K562 (cell line): ENCODE data around the gene ANKS1A. TPM values are rescaled to one million over a fixed set of nuclear protein-coding genes. Genes with fewer than 3 reads are reported as not detected.

Experiments
- ATAC-seq: fragments of 200-7000 bp; cut with Tn5 transposase; 3 replicates; pipeline ENCODE4 v1.9.1; 2020; ENCODE audit warnings: moderate library complexity
- BruUV-seq: library from RNA; stranded (reverse); fragments of 400-500 nt; replicated peaks from 2 replicates; lab custom pipeline; 2021; lab: Mats Ljungman, UMichigan
- CTCF ChIA-PET: fragments of 300-600 bp; formaldehyde crosslinking; extraction: SDS; loops from one replicate; lab custom pipeline; 2021; ENCODE audit warnings: low intra/inter-chr PET ratio; lab: Yijun Ruan, JAX
- POLR2A ChIA-PET: fragments of 300-600, 350-650 bp; sonication (Branson Sonifier 250); formaldehyde crosslinking; extraction: SDS; loops from one replicate; lab custom pipeline; 2021; ENCODE audit warnings: antibody characterized with exemption, inconsistent platforms; lab: Yijun Ruan, JAX
- DNase-seq, 4 experiments: peaks; one replicate each; pipeline versions ENCODE4 v3.0.0 to v3.0.0-alpha.2; 2011 to 2018; ENCODE audit warnings: low spot score in 3 of 4, mixed read lengths in 3 of 4; ENCODE audit errors: extremely low read depth in 1 of 4
- FAIRE-seq: peaks from 2 replicates; lab custom pipeline; 2011; peaks lifted over from hg19 to GRCh38; lab: Jason Lieb, UNC
- H2AFZ ChIP-seq: 2 replicates; pipeline ENCODE4 v1.6.0; 2011; ENCODE audit warnings: low read depth, low read length, control low read depth, inconsistent platforms
- H3K27ac ChIP-seq: fragments of 200-600 bp; 3 replicates; pipeline ENCODE4 v1.8.0; 2011; ENCODE audit warnings: low read depth, mild to moderate bottlenecking, control low read depth, inconsistent platforms, low read length, moderate library complexity, mixed read lengths; ENCODE audit errors: extremely low read depth
- H3K27me3 ChIP-seq, 2 experiments: fragments of 300-600 bp in 1 of 2; 2 replicates in 1 of 2; 3 replicates in 1 of 2; pipeline versions ENCODE4 v1.6.0 to v1.8.0; 2011; ENCODE audit warnings: inconsistent platforms in 2 of 2, low read length in 2 of 2, mild to moderate bottlenecking in 1 of 2, mixed read lengths in 1 of 2, moderate library complexity in 1 of 2; ENCODE audit not compliant: control insufficient read depth in 2 of 2, insufficient read depth in 2 of 2
- H3K36me3 ChIP-seq: fragments of 300-600 bp; 3 replicates; pipeline ENCODE4 v1.8.0; 2011; ENCODE audit warnings: mild to moderate bottlenecking, low read length, inconsistent platforms; ENCODE audit not compliant: control insufficient read depth, insufficient read depth
- H3K4me1 ChIP-seq, 2 experiments: fragments of 200-600 bp in 1 of 2; replicated peaks in 1 of 2; 2 replicates in 1 of 2; 3 replicates in 1 of 2; pipeline versions ENCODE4 v1.5.1 to v1.8.0; 2011; ENCODE audit warnings: inconsistent platforms in 2 of 2, low read length in 2 of 2, mild to moderate bottlenecking in 1 of 2, mixed read lengths in 1 of 2, moderate library complexity in 1 of 2; ENCODE audit not compliant: control insufficient read depth in 2 of 2, insufficient read depth in 2 of 2
- H3K4me2 ChIP-seq: 2 replicates; pipeline ENCODE4 v1.6.1; 2011; ENCODE audit warnings: low read length, control low read depth, inconsistent platforms, mixed read lengths; ENCODE audit not compliant: insufficient read depth
- H3K4me3 ChIP-seq: fragments of 200-600 bp; sonication (generic), shearing (Covaris generic); 2 replicates; pipeline ENCODE4 v1.5.1; 2016; ENCODE audit warnings: control low read depth, inconsistent platforms
- H3K79me2 ChIP-seq: fragments of 200-600 bp; 3 replicates; pipeline ENCODE4 v1.8.0; 2011; ENCODE audit warnings: low read length, inconsistent platforms; ENCODE audit not compliant: control insufficient read depth, insufficient read depth
- H3K9ac ChIP-seq, 2 experiments: 2 replicates each; pipeline versions ENCODE4 v1.6.0 to v1.6.1; 2011; ENCODE audit warnings: low read depth in 2 of 2, low read length in 2 of 2, control low read depth in 1 of 2, inconsistent platforms in 1 of 2, mild to moderate bottlenecking in 1 of 2, mixed read lengths in 1 of 2; ENCODE audit not compliant: insufficient read depth in 1 of 2
- H3K9me1 ChIP-seq: one replicate; pipeline ENCODE4 v1.6.0; 2011; ENCODE audit warnings: inconsistent platforms, mild to moderate bottlenecking, low read length, moderate library complexity; ENCODE audit not compliant: control insufficient read depth, insufficient read depth
- H3K9me3 ChIP-seq: replicated peaks from 2 replicates; pipeline ENCODE4 v1.5.1; 2011; ENCODE audit warnings: low read depth, low read length, inconsistent platforms; ENCODE audit not compliant: control insufficient read depth, insufficient read depth
- H4K20me1 ChIP-seq: replicated peaks from 2 replicates; pipeline ENCODE4 v1.6.1; 2011; ENCODE audit warnings: low read length, inconsistent platforms, mixed read lengths; ENCODE audit not compliant: control insufficient read depth, insufficient read depth
- CSDE1 ChIP-seq, 2 experiments: fragments of 450-650 bp; IDR thresholded peaks; 2 replicates each; pipeline ENCODE4 v1.6.1; 2016; ENCODE audit warnings: mild to moderate bottlenecking in 1 of 2
- ERF ChIP-seq: fragments of 450-650 bp; formaldehyde crosslinking; IDR thresholded peaks from 2 replicates; pipeline ENCODE4 v1.4.0; 2020; ENCODE audit warnings: mild to moderate bottlenecking, mixed read lengths
- LCOR ChIP-seq: sonication (generic); formaldehyde crosslinking; IDR thresholded peaks from 2 replicates; pipeline ENCODE4 v1.8.0; 2022; ENCODE audit warnings: mild to moderate bottlenecking, missing genetic modification reagents
- SLC30A9 ChIP-seq: fragments of 250-450 bp; sonication (Bioruptor Pico); IDR thresholded peaks from 2 replicates; pipeline ENCODE4 v1.8.0; 2022; ENCODE audit warnings: mild to moderate bottlenecking, moderate library complexity
- SREBF2 ChIP-seq: sonication (generic); formaldehyde crosslinking; IDR thresholded peaks from 2 replicates; pipeline ENCODE4 v1.4.0; 2020; ENCODE audit warnings: mild to moderate bottlenecking, missing genetic modification reagents
- ZNF232 ChIP-seq: sonication (generic); formaldehyde crosslinking; IDR thresholded peaks from 2 replicates; pipeline ENCODE4 v1.8.0; 2022; ENCODE audit warnings: mild to moderate bottlenecking, missing genetic modification reagents
- WGBS: fragments of 100-300 bp; shearing (Covaris generic); methylation state at CpG from one replicate; pipeline ENCODE4 v1.1.6; 2016; ENCODE audit warnings: low coverage, mixed read lengths; ENCODE audit not compliant: insufficient coverage; ENCODE audit errors: missing lambda C conversion rate; 5-methylcytosine and 5-hydroxymethylcytosine counted together
- in situ Hi-C: fragments of 300-500 bp; cut with MboI; formaldehyde crosslinking; loops from 4 replicates; pipeline ENCODE4 v1.15.0; 2018; ENCODE audit warnings: inconsistent platforms, mixed read lengths
- intact Hi-C: fragments of 100-400 bp; cut with micrococcal nuclease; formaldehyde crosslinking; loops from 2 replicates; pipeline ENCODE4 v1.14.2; 2022
- polyA plus RNA-seq, 8 experiments: library from polyadenylated mRNA; depleted of rRNA in 4 of 8; stranded (reverse) in 5 of 8; unstranded in 3 of 8; fragments of >200 nt; fragmentation: Nextera tagmentation in 2 of 8; fragmentation: Illumina TruSeq in 1 of 8; extraction: Ambion mirVana in 2 of 8; extraction: Trizol in 1 of 8; gene quantifications; 2 replicates each; pipeline versions ENCODE4 v1.2.1 to v1.2.3, GENCODE V29; 2011 to 2014; ENCODE audit warnings: inconsistent platforms in 1 of 8, missing spikeins in 1 of 8
- total RNA-seq, 7 experiments: library from RNA; depleted of rRNA in 6 of 7; stranded (reverse); fragments of >200 nt in 6 of 7; fragmentation: Illumina TruSeq in 2 of 7; extraction: Trizol in 2 of 7; gene quantifications; 2 replicates each; pipeline versions ENCODE4 v1.2.1 to v1.2.3, GENCODE V29; 2011 to 2021; ENCODE audit warnings: low replicate concordance in 1 of 7
- TF ChIP-seq, protein P1 (sequence below), 2 experiments: fragments of 450-650 bp in 1 of 2; sonication (generic) in 1 of 2; formaldehyde crosslinking in 1 of 2; IDR thresholded peaks; 2 replicates each; pipeline versions ENCODE4 v1.7.1 to v1.9.0; 2016 to 2022; ENCODE audit warnings: inconsistent platforms in 1 of 2, mild to moderate bottlenecking in 1 of 2, missing genetic modification reagents in 1 of 2
- TF ChIP-seq, protein P2 (sequence below): fragments of 250-450 bp; sonication (Bioruptor Pico); IDR thresholded peaks from 2 replicates; pipeline ENCODE4 v1.6.1; 2021; ENCODE audit warnings: mild to moderate bottlenecking
- TF ChIP-seq, protein P3 (sequence below): fragments of 250-450 bp; sonication (Bioruptor Pico); IDR thresholded peaks from 2 replicates; pipeline ENCODE4 v1.4.0; 2020; ENCODE audit warnings: mild to moderate bottlenecking, moderate library complexity

The ANKS1A gene
- total and polyA plus RNA-seq, 9 of the 15 experiments (the other 6 are each of a cell fraction or from before 2014, with no cell fraction given): 1.1 to 13.8 (median 5.3) TPM

DNA sequence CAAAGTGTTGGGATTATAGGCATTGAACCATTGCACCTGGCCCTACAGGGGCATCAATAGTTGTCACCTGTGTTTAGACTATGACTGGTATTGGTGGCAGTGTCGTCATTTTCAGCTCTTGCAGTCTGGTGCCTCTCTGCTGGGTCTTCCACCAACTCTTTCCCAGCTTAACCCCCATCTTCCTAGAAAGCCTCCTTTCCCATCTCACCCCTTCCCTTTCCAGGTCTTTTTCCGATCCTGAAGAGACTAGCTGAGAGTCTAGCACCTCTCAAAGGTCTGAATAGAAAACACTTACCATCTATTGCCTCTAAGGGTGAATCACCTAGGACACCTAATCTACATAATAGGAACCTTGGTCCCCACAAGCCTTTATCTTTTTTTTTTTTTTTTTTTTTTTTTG lies 181.1 kb downstream of the ANKS1A start:
- in situ Hi-C loops (no loop called here), intact Hi-C loops (no loop called here)
- FAIRE-seq: no peak
- H3K79me2 ChIP-seq: no peaks in the 10 kb centered on the region
- no peaks in the 10 kb centered on the region for H3K27me3 ChIP-seq
- no peak overlapping the region for H3K27ac ChIP-seq
- no peaks in the 10 kb centered on the region for H3K4me1 ChIP-seq
- BruUV-seq: no TSS peak
- H4K20me1 ChIP-seq: no peaks in the 10 kb centered on the region; the same call in 1 of the 2 replicates
- no peak for ATAC-seq
- no peak overlapping the region for H2AFZ ChIP-seq
- no peak for DNase-seq
- H3K36me3 ChIP-seq: no peaks in the 10 kb centered on the region
- peaks cover 2% of the 10 kb centered on the region for H3K9me1 ChIP-seq
- ChIA-PET POLR2A (interaction anchor here (1.1 to 1.3 kb wide), 2 partner anchors 8 to 11 kb away, joined by 3 read pairs; no protein-coding TSS in a partner anchor), CTCF (no interaction called here)
- H3K9ac ChIP-seq: no peak overlapping the region
- 40% methylated on average over 2 of the region's 2 CpGs for WGBS
- H3K9me3 ChIP-seq: no peaks in the 10 kb centered on the region
- no peak overlapping the region for H3K4me3 ChIP-seq
- H3K4me2 ChIP-seq: no peak overlapping the region
- TF ChIP-seq LCOR: no peak
- no peak for TF ChIP-seq ERF
- no peak for TF ChIP-seq ZNF232 (CRISPR knock-in tag)
- TF ChIP-seq, protein P1, sequence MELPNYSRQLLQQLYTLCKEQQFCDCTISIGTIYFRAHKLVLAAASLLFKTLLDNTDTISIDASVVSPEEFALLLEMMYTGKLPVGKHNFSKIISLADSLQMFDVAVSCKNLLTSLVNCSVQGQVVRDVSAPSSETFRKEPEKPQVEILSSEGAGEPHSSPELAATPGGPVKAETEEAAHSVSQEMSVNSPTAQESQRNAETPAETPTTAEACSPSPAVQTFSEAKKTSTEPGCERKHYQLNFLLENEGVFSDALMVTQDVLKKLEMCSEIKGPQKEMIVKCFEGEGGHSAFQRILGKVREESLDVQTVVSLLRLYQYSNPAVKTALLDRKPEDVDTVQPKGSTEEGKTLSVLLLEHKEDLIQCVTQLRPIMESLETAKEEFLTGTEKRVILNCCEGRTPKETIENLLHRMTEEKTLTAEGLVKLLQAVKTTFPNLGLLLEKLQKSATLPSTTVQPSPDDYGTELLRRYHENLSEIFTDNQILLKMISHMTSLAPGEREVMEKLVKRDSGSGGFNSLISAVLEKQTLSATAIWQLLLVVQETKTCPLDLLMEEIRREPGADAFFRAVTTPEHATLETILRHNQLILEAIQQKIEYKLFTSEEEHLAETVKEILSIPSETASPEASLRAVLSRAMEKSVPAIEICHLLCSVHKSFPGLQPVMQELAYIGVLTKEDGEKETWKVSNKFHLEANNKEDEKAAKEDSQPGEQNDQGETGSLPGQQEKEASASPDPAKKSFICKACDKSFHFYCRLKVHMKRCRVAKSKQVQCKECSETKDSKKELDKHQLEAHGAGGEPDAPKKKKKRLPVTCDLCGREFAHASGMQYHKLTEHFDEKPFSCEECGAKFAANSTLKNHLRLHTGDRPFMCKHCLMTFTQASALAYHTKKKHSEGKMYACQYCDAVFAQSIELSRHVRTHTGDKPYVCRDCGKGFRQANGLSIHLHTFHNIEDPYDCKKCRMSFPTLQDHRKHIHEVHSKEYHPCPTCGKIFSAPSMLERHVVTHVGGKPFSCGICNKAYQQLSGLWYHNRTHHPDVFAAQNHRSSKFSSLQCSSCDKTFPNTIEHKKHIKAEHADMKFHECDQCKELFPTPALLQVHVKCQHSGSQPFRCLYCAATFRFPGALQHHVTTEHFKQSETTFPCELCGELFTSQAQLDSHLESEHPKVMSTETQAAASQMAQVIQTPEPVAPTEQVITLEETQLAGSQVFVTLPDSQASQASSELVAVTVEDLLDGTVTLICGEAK (IDR thresholded peaks at IDR 0.05): no peak
- TF ChIP-seq, protein P1 (CRISPR knock-in tag; IDR thresholded peaks at IDR 0.05): no peak
- TF ChIP-seq, protein P2, sequence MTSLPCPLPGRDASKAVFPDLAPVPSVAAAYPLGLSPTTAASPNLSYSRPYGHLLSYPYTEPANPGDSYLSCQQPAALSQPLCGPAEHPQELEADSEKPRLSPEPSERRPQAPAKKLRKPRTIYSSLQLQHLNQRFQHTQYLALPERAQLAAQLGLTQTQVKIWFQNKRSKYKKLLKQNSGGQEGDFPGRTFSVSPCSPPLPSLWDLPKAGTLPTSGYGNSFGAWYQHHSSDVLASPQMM: no peak
- TF ChIP-seq CSDE1 (IDR thresholded peaks at IDR 0.05): no peak
- no peak for TF ChIP-seq SREBF2 (CRISPR knock-in tag)
- TF ChIP-seq, protein P3, sequence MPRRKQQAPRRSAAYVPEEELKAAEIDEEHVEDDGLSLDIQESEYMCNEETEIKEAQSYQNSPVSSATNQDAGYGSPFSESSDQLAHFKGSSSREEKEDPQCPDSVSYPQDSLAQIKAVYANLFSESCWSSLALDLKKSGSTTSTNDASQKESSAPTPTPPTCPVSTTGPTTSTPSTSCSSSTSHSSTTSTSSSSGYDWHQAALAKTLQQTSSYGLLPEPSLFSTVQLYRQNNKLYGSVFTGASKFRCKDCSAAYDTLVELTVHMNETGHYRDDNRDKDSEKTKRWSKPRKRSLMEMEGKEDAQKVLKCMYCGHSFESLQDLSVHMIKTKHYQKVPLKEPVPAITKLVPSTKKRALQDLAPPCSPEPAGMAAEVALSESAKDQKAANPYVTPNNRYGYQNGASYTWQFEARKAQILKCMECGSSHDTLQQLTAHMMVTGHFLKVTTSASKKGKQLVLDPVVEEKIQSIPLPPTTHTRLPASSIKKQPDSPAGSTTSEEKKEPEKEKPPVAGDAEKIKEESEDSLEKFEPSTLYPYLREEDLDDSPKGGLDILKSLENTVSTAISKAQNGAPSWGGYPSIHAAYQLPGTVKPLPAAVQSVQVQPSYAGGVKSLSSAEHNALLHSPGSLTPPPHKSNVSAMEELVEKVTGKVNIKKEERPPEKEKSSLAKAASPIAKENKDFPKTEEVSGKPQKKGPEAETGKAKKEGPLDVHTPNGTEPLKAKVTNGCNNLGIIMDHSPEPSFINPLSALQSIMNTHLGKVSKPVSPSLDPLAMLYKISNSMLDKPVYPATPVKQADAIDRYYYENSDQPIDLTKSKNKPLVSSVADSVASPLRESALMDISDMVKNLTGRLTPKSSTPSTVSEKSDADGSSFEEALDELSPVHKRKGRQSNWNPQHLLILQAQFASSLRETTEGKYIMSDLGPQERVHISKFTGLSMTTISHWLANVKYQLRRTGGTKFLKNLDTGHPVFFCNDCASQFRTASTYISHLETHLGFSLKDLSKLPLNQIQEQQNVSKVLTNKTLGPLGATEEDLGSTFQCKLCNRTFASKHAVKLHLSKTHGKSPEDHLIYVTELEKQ (CRISPR knock-in tag): no peak
- no peak for TF ChIP-seq SLC30A9 (CRISPR knock-in tag)
